Memory B cell (primary cell): ENCODE data around the gene BOD1L1.
A peak's percentile ranks its signal among the peaks of the same experiment; 100 is the strongest.

Experiments
- ATAC-seq: fragments of 150-1000 bp; cut with Tn5 transposase; 2 replicates; pipeline ENCODE4 v1.10.0; 2021; ENCODE audit warnings: low read depth, mild to moderate bottlenecking, moderate library complexity
- DNase-seq, 2 donors: peaks; one replicate each; pipeline ENCODE4 v3.0.0; 2022; ENCODE audit warnings: low spot score in 2 of 2
- H3K27ac Mint-ChIP-seq: one replicate; pipeline ENCODE4 v1.8.0; 2022; ENCODE audit warnings: mild to moderate bottlenecking, moderate library complexity, mixed read lengths
- H3K27me3 Mint-ChIP-seq: one replicate; pipeline ENCODE4 v1.8.0; 2022; ENCODE audit warnings: mixed read lengths
- H3K36me3 Mint-ChIP-seq: one replicate; pipeline ENCODE4 v1.8.0; 2022; ENCODE audit warnings: mild to moderate bottlenecking, mixed read lengths
- H3K4me1 Mint-ChIP-seq: one replicate; pipeline ENCODE4 v1.8.0; 2022; ENCODE audit warnings: mixed read lengths
- H3K4me3 Mint-ChIP-seq: one replicate; pipeline ENCODE4 v1.8.0; 2022; ENCODE audit warnings: mild to moderate bottlenecking, moderate library complexity, mixed read lengths
- H3K9me3 Mint-ChIP-seq: one replicate; pipeline ENCODE4 v1.8.0; 2022; ENCODE audit warnings: mixed read lengths

Gene BOD1L1

DNA sequence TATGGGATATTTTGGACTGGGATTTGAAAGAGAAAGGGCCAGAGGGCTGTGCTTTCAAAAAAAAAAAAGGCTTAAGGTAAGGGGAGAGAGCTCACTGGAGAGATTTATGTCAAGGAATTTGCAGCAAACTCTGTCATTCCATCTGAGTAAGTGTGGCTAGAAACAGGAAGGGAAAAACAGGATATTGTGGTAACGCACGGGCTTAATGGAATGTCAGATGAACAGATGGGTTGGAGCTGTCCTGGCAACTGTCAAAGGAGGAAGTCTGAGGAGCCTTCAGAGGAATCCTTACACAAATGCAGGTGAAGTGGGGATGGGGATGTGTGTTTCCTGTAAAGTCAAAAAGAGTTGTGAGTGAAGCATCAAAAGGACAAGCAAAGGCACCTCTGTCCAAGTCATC, 68.1 kb downstream of the BOD1L1 start:
- no peak for ATAC-seq
- H3K9me3 Mint-ChIP-seq, result peaks cover 2% of the 10 kb centered on the region
- H3K4me1 Mint-ChIP-seq, result no peaks in the 10 kb centered on the region
- no peak for DNase-seq
- H3K4me3 Mint-ChIP-seq, result no peak overlapping the region
- H3K27ac Mint-ChIP-seq, result no peak overlapping the region
- H3K36me3 Mint-ChIP-seq, result peaks cover 2% of the 10 kb centered on the region
- H3K27me3 Mint-ChIP-seq, result no peaks in the 10 kb centered on the region

DNA sequence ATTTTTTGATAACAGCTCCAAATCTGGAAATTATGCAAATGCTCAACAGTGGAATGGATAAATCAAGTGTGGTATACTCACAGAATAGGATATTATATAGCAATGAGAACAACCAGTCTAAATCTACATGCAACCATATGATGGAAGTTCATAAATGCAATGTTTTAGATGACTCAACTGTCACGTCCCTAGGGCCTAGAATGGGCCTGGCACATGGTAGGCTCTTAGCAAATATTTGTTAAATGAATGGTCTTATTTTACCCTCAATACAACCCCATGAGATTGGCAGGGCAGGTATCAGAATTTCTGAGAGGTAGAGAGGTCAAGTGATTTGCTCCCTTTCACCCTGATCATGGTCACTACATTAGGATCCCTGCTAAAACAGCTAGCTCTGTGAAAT, 68.6 kb downstream of the BOD1L1 start:
- Mint-ChIP-seq H3K36me3 (peaks cover 2% of the 10 kb centered on the region), H3K4me1 (no peaks in the 10 kb centered on the region), H3K27me3 (peaks cover 1% of the 10 kb centered on the region), H3K4me3 (no peak overlapping the region), H3K9me3 (peaks cover 2% of the 10 kb centered on the region), H3K27ac (no peak overlapping the region)
- ATAC-seq (no peak), DNase-seq (no peak)

DNA sequence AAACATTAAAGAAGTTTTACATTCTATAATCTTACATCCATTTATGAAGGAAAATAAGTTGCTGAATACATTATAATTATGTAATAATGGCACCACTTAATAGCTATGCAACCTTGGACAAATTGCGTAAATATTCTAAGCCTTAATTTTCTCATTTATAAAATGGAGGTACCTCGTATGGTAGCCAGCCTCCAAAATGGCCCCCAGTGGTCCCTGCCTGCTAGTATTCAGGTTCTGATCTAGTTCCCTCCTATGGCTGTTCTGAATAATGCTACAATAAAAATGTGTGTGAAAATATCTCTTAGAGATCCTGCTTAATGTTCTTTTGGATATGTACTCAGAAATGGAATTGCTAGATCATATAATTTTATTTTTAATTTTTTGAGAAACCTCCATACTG, 72.2 kb downstream of the BOD1L1 start:
- Mint-ChIP-seq H3K4me3 (no peak overlapping the region), H3K4me1 (no peaks in the 10 kb centered on the region), H3K36me3 (peaks cover 2% of the 10 kb centered on the region), H3K9me3 (peaks cover 9% of the 10 kb centered on the region), H3K27me3 (peaks cover 14% of the 10 kb centered on the region), H3K27ac (no peak overlapping the region)
- DNase-seq, result no peak
- ATAC-seq, result no peak

DNA sequence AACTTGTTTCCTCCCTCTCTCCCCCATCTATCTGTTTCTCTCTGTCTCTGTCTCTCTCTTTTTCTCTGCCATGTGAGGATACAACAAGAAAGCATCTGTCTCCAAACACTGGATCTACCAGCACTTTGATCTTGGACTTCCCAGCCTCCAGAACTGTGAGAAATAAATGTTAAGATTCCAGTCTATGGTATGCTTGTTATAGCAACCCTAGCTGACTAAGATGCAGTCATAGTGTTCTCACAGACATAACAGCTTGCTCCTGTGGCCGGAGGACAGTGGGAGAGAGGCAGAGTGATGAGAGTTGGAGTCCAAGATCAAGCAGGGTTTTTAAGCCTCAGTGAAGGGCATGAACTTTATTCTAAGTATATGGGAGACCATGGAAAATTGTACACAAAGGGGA, 74.4 kb downstream of the BOD1L1 start:
- H3K9me3 Mint-ChIP-seq, result peaks cover 7% of the 10 kb centered on the region
- no peaks in the 10 kb centered on the region for H3K36me3 Mint-ChIP-seq
- H3K27me3 Mint-ChIP-seq, result peaks cover 14% of the 10 kb centered on the region
- no peak overlapping the region for H3K27ac Mint-ChIP-seq
- H3K4me3 Mint-ChIP-seq, result no peak overlapping the region
- peaks cover 6% of the 10 kb centered on the region for H3K4me1 Mint-ChIP-seq
- ATAC-seq (no peak), DNase-seq (no peak)

- peak; percentile 75 for DNase-seq
- H3K36me3 Mint-ChIP-seq, result peaks cover 2% of the 10 kb centered on the region
- peaks cover 22% of the 10 kb centered on the region for H3K4me1 Mint-ChIP-seq
- H3K4me3 Mint-ChIP-seq, result peak overlapping the region; percentile 51
- H3K27me3 Mint-ChIP-seq, result peaks cover 28% of the 10 kb centered on the region
- ATAC-seq, result peak; percentile 61
- peaks cover 7% of the 10 kb centered on the region for H3K9me3 Mint-ChIP-seq
- no peak overlapping the region for H3K27ac Mint-ChIP-seq
Observed at GRCh38 chr4:13548984-13549546, 78.5 kb downstream of the BOD1L1 start.

- H3K27ac Mint-ChIP-seq, result no peak overlapping the region
- H3K9me3 Mint-ChIP-seq, result peaks cover 7% of the 10 kb centered on the region
- DNase-seq, result no peak
- peaks cover 22% of the 10 kb centered on the region for H3K4me1 Mint-ChIP-seq
- H3K27me3 Mint-ChIP-seq, result peaks cover 26% of the 10 kb centered on the region
- peak overlapping the region; percentile 86 for H3K4me3 Mint-ChIP-seq
- no peak for ATAC-seq
- peaks cover 2% of the 10 kb centered on the region for H3K36me3 Mint-ChIP-seq
Observed at GRCh38 chr4:13548059-13548983, 79.2 kb downstream of the BOD1L1 start.

GRCh38 chr4:13547485-13548041, 80.0 kb downstream of the BOD1L1 start:
- ATAC-seq (peak; percentile 58), DNase-seq (peak in 1 of 2 donors; percentile 53)
- Mint-ChIP-seq H3K36me3 (peaks cover 2% of the 10 kb centered on the region), H3K27ac (no peak overlapping the region), H3K9me3 (peaks cover 6% of the 10 kb centered on the region), H3K4me1 (peaks cover 22% of the 10 kb centered on the region), H3K4me3 (peak overlapping the region; percentile 86), H3K27me3 (peaks cover 29% of the 10 kb centered on the region)

- Mint-ChIP-seq H3K36me3 (peaks cover 2% of the 10 kb centered on the region), H3K27ac (peak overlapping the region; percentile 74), H3K4me1 (peaks cover 22% of the 10 kb centered on the region), H3K9me3 (peaks cover 5% of the 10 kb centered on the region), H3K27me3 (peaks cover 26% of the 10 kb centered on the region), H3K4me3 (peak overlapping the region; percentile 86)
- peak; percentile 9 for ATAC-seq
- DNase-seq, result no peak
Observed at GRCh38 chr4:13546941-13547484, 80.5 kb downstream of the BOD1L1 start.

- DNase-seq (no peak), ATAC-seq (no peak)
- peaks cover 24% of the 10 kb centered on the region for H3K27me3 Mint-ChIP-seq
- H3K4me1 Mint-ChIP-seq, result peaks cover 22% of the 10 kb centered on the region
- peaks cover 2% of the 10 kb centered on the region for H3K36me3 Mint-ChIP-seq
- peaks cover 5% of the 10 kb centered on the region for H3K9me3 Mint-ChIP-seq
- peak overlapping the region; percentile 86 for H3K4me3 Mint-ChIP-seq
- peak overlapping the region; percentile 74 for H3K27ac Mint-ChIP-seq
Observed at GRCh38 chr4:13546142-13546940, 81.2 kb downstream of the BOD1L1 start.

DNA sequence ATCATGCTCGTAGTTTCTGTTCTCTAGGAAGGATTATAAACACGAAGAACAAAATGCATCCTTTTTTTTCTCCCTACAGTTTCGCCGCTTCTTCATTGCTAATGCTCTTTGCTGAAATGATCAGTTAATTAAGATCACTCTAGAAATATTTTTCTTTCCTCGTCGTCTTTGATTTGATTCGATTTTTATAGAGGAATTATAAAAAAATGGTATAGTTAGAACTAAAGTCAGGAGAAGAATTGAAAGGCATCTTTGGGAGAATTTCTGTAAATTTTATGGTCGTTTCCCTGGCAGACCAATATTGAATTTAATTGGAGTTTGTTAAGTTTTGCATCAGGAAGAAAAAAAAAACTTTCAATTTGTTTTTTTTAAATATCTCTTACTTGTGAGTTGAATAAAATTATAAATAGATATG, 82.1 kb downstream of the BOD1L1 start:
- Mint-ChIP-seq H3K9me3 (no peaks in the 10 kb centered on the region), H3K36me3 (peaks cover 2% of the 10 kb centered on the region), H3K27me3 (peaks cover 23% of the 10 kb centered on the region), H3K4me3 (peak overlapping the region; percentile 79), H3K27ac (peak overlapping the region; percentile 91), H3K4me1 (peaks cover 24% of the 10 kb centered on the region)
- no peak for DNase-seq
- ATAC-seq, result no peak

DNA sequence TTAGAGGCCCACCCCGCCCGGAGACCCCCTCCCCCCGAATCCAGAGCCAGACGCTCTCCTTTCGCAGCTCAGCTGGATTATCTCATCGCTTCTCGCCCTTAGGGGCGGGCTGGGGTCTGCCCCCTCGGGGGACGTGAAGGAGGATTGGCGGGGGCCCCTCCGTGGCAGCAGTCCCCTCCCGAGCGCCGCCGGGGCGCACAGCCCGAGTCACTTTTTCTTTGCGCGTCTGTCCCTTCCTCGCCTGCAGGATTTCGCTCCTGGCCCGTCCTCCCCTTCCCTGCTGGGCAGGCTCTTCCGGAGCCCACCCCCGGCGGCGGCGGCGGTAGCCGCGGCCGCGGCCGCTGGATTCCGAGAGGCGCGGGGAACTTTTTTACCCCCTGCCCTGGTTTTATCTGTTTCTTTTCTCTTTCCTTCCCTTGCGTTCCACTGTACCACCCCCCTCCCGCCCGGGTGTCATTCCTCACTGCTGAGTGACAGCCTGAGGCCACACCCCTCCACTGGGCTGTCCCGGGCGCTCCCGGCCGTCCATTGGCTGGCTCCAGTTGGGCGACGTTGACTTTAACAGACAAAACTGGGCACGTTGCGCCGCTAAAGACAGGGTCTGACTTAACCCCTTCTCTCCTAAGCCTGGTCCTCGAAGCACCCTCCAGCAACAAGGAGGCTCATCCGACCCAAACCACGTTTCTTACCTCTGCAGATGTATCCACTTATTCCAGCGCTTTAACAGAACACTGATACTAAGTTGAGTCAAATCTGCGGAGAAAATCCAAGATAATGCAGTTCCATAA, 82.7 kb downstream of the BOD1L1 start:
- H3K4me1 Mint-ChIP-seq, result peaks cover 24% of the 10 kb centered on the region
- H3K9me3 Mint-ChIP-seq, result no peaks in the 10 kb centered on the region
- peaks cover 2% of the 10 kb centered on the region for H3K36me3 Mint-ChIP-seq
- peak overlapping the region; percentile 79 for H3K4me3 Mint-ChIP-seq
- H3K27ac Mint-ChIP-seq, result peak overlapping the region; percentile 91
- ATAC-seq, result no peak
- DNase-seq, result peak in 1 of 2 donors; percentile 19
- peaks cover 23% of the 10 kb centered on the region for H3K27me3 Mint-ChIP-seq

DNA sequence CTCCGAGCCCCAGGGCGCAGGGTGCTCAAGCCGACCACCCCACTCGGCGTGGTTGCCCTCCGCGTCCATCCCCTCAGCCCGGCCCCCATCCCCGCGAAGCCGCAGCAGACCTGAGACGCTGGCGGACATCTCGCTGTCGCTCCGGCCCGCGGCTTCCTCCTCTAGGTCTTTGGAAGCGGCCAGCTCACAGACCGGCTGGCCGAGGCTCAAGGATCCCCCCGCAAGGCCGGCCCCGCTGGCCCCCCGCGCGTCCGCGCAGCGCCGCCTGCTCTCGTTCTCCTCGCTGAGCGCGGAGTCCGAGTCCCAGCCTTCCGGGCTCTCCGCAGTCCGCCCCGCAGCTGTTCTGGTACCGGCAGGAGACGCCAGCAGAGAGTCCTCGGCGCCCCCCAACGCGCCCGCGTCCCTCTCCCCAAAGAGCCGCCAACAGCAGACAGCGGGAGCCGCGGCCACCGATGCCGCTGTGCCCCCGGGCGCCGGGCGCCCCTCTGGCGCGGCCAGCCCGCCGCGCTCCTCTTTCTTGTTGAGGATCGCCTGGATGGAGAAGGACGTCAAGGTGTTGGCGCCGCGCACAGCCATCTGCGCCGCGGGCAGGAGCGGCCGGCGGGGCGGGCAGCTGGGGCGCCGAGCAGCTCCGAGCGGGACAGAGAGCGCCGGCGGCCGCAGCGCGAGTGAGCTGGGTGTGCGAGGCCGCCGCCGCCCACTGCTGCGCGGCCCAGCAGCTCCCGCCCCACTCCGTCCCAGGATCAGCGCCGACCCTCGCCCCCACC, 83.5 kb downstream of the BOD1L1 start, which contains the start of gene NKX3-2:
Gene NKX3-2 (minus strand): TSS at position 670 of the 767 bp plus-strand sequence. CDS start 94 bp downstream, at position 576.
- H3K27me3 Mint-ChIP-seq, result peaks cover 23% of the 10 kb centered on the region
- peak in 1 of 2 donors; percentile 45 for DNase-seq
- peaks cover 2% of the 10 kb centered on the region for H3K36me3 Mint-ChIP-seq
- H3K4me3 Mint-ChIP-seq, result peak within 1 kb of the TSS; percentile 79
- no peak for ATAC-seq
- peak within 1 kb of the TSS; percentile 91 for H3K27ac Mint-ChIP-seq
- peaks cover 20% of the 10 kb centered on the region for H3K4me1 Mint-ChIP-seq
- no peaks in the 10 kb centered on the region for H3K9me3 Mint-ChIP-seq
